Heart left ventricle (tissue), 16 donors: Measurements from ENCODE around the gene APC2. TPM values are rescaled to one million over a fixed set of nuclear protein-coding genes. Genes with fewer than 3 reads are reported as not detected.

Experiments used
- ATAC-seq, 4 donors: fragments of 200-7000 bp; cut with Tn5 transposase; one replicate each; pipeline ENCODE4 v1.9.1; 2020 to 2022; ENCODE audit warnings: moderate library complexity in 4 of 4, mild to moderate bottlenecking in 3 of 4, moderate number of reproducible peaks in 1 of 4
- DNase-seq, 5 donors: peaks; one replicate each; pipeline ENCODE4 v3.0.0-alpha.2; 2020
- H3K27ac ChIP-seq, 12 donors: fragments of 200-600 bp; sonication (generic) in 4 of 12; one replicate each; pipeline versions ENCODE4 v1.5.0 to v1.8.0; 2016 to 2022; ENCODE audit warnings: mild to moderate bottlenecking in 2 of 12
- H3K27me3 ChIP-seq, 9 donors: fragments of 200-600 bp; sonication (generic) in 2 of 9; one replicate each; pipeline versions ENCODE4 v1.5.1 to v1.8.0; 2016 to 2022; ENCODE audit warnings: mild to moderate bottlenecking in 3 of 9
- H3K36me3 ChIP-seq, 9 donors: fragments of 200-600 bp; sonication (generic) in 2 of 9; one replicate each; pipeline versions ENCODE4 v1.5.0 to v1.8.0; 2018 to 2022; ENCODE audit warnings: mild to moderate bottlenecking in 2 of 9
- H3K4me1 ChIP-seq, 12 donors: fragments of 200-600 bp; sonication (generic) in 4 of 12; one replicate each; pipeline versions ENCODE4 v1.5.0 to v1.8.0; 2016 to 2022; ENCODE audit warnings: mild to moderate bottlenecking in 3 of 12
- H3K4me3 ChIP-seq, 12 donors: fragments of 200-600 bp; sonication (generic) in 4 of 12; one replicate each; pipeline versions ENCODE4 v1.5.0 to v1.8.0; 2017 to 2022; ENCODE audit warnings: mild to moderate bottlenecking in 9 of 12, moderate library complexity in 4 of 12
- H3K9me3 ChIP-seq, 12 donors: fragments of 200-600 bp; sonication (generic) in 4 of 12; one replicate each; pipeline versions ENCODE4 v1.5.0 to v1.8.0; 2016 to 2022; ENCODE audit warnings: mild to moderate bottlenecking in 1 of 12
- CTCF ChIP-seq, 12 donors: fragments of 200-600 bp; sonication (generic) in 4 of 12; IDR thresholded peaks; one replicate each; pipeline versions ENCODE4 v1.5.0 to v1.8.0; 2018 to 2022; ENCODE audit warnings: antibody characterized with exemption in 12 of 12, mild to moderate bottlenecking in 5 of 12
- POLR2A ChIP-seq, 2 donors: fragments of 450-650 bp; IDR thresholded peaks; one replicate each; pipeline ENCODE4 v1.6.1; 2017; ENCODE audit warnings: antibody characterized with exemption in 2 of 2, mild to moderate bottlenecking in 2 of 2, moderate library complexity in 2 of 2
- WGBS, 4 donors: extraction: QIAGEN DNeasy Blood & Tissue Kit in 2 of 4; methylation state at CpG; one replicate each; pipeline versions ENCODE4 v1.1.5 to v1.1.7; 2013 to 2018; 5-methylcytosine and 5-hydroxymethylcytosine counted together
- intact Hi-C, 10 donors: fragments of 100-400 bp; cut with DNase I; formaldehyde crosslinking; loops; one replicate each; pipeline versions ENCODE4 v1.11.1 to v1.14.2; 2022
- polyA plus RNA-seq, 2 donors: library from polyadenylated mRNA; stranded (reverse); fragments of 200-250 nt; gene quantifications; one replicate each; pipeline ENCODE4 v1.2.3, GENCODE V29; 2013
- total RNA-seq, 9 donors: library from RNA; depleted of rRNA in 2 of 9; stranded (reverse); fragments of >200 nt in 2 of 9; fragmentation: NEBNext Ultra II Directional in 3 of 9; extraction: Animal tissue kit (Norgen Biotek cat#: 25700) in 3 of 9; gene quantifications; one replicate each; pipeline versions ENCODE4 v1.1.0 to v1.2.4, GENCODE V29; 2016 to 2023
- donor health status: ischemic (EF 13 %, LVEDD 7.1; RV severe dilation, severe dysfunction).
- donor health status: healthy with polysubstance abuse.
- donor health status: DM: no; HTN: yes; CAD: no.
- donor health status: DM: no; HTN: no; CAD: no.
- donor health status: ischemic (EF 25% LVEDD 6.9; RV normal size, moderate dysfunction).
- donor health status: ischemic (EF 25% LVEDD 5.7; RV mildly dilated, moderate dysfunction).
- donor health status: healthy.
- donor health status: DM: yes; HTN: yes; CAD: no.
- donor health status: ischemic (EF 35%, LVEDD 5.7; RV mildly dilated, moderate dysfunction).
- donor health status: nonischemic (EF 11% LVEDD 7.7; RV severe dilation, severe dysfunction).
- donor health status: DM: yes; HTN: yes; CAD: no.
- donor health status: PGD.
- donor health status: ischemic (EF 29% LVEDD 5.4; RV normal size, mild dysfunction).
- donor health status: nonischemic (EF 23%, LVEDD 6.1; RV moderate dilation, normal function).

The APC2 gene
- total and polyA plus RNA-seq, 11 donors: 0.04 to 0.72 (median 0.11) TPM; not detected in 1

- Histone ChIP-seq H3K36me3 (peaks cover 0 to 82% (median 78%) of the 10 kb centered on the region in 9 donors), H3K9me3 (no peaks in the 10 kb centered on the region), H3K4me1 (peaks cover 0 to 24% (median 3%) of the 10 kb centered on the region in 12 donors), H3K27me3 (no peaks in the 10 kb centered on the region), H3K27ac (no peak overlapping the region), H3K4me3 (no peak overlapping the region)
- TF ChIP-seq CTCF (IDR thresholded peaks at IDR 0.05) (no peak), POLR2A (IDR thresholded peaks at IDR 0.05) (no peak)
- intact Hi-C loops: no loop called here
- ATAC-seq (no peak), DNase-seq (no peak)
- WGBS, 4 donors: 90 to 95% (median 93%) methylated on average over 16 of the region's 16 CpGs
Observed at GRCh38 chr19:1432507-1432887, 17.4 kb upstream of the APC2 start.

GRCh38 chr19:1433119-1434039 is 16.5 kb upstream of the APC2 start:
- peaks cover 0 to 27% (median 7%) of the 10 kb centered on the region in 12 donors for H3K4me1 ChIP-seq
- DNase-seq: no peak
- no peak overlapping the region for H3K4me3 ChIP-seq
- ATAC-seq: no peak
- no peaks in the 10 kb centered on the region for H3K9me3 ChIP-seq
- no peak overlapping the region for H3K27ac ChIP-seq
- peaks cover 0 to 75% (median 69%) of the 10 kb centered on the region in 9 donors for H3K36me3 ChIP-seq
- TF ChIP-seq POLR2A (IDR thresholded peaks at IDR 0.05): no peak
- TF ChIP-seq CTCF (IDR thresholded peaks at IDR 0.05): no peak
- no peaks in the 10 kb centered on the region for H3K27me3 ChIP-seq
- intact Hi-C loops: no loop called here
- 85 to 88% (median 87%) methylated on average over 29 to 47 of the region's 47 CpGs for WGBS, 4 donors

GRCh38 chr19:1434040-1434366 is 15.9 kb upstream of the APC2 start:
- Histone ChIP-seq H3K36me3 (peaks cover 0 to 69% (median 63%) of the 10 kb centered on the region in 9 donors), H3K27me3 (no peaks in the 10 kb centered on the region), H3K9me3 (no peaks in the 10 kb centered on the region), H3K4me1 (peaks cover 0 to 25% (median 8%) of the 10 kb centered on the region in 12 donors), H3K27ac (no peak overlapping the region), H3K4me3 (no peak overlapping the region)
- TF ChIP-seq POLR2A (IDR thresholded peaks at IDR 0.05): no peak
- TF ChIP-seq CTCF (IDR thresholded peaks at IDR 0.05): no peak
- WGBS, 4 donors: 93 to 98% (median 96%) methylated on average over 15 to 17 of the region's 17 CpGs
- intact Hi-C loops: no loop called here
- DNase-seq (no peak), ATAC-seq (no peak)

- ATAC-seq (no peak), DNase-seq (no peak)
- TF ChIP-seq POLR2A (IDR thresholded peaks at IDR 0.05): no peak
- no peak for TF ChIP-seq CTCF (IDR thresholded peaks at IDR 0.05)
- intact Hi-C loops: loop anchor here in 1 of 10 donors (5.0 kb wide), 1 partner anchor 157 kb away; the partner anchor contains the start of gene FAM174C
- Histone ChIP-seq H3K27ac (no peak overlapping the region), H3K4me3 (no peak overlapping the region), H3K4me1 (peaks cover 2 to 25% (median 13%) of the 10 kb centered on the region in 12 donors), H3K9me3 (no peaks in the 10 kb centered on the region), H3K27me3 (no peaks in the 10 kb centered on the region), H3K36me3 (peaks cover 0 to 67% (median 60%) of the 10 kb centered on the region in 9 donors)
- WGBS, 4 donors: 86 to 94% (median 87%) methylated on average over 23 to 39 of the region's 39 CpGs
Observed at GRCh38 chr19:1434577-1435060, 15.3 kb upstream of the APC2 start.
